A549 (cell line): ENCODE measurements around the gene NID1. TPM values are rescaled to one million over a fixed set of nuclear protein-coding genes. Genes with fewer than 3 reads are reported as not detected.

Experiments used
- ATAC-seq, 2 experiments: fragments of 200-7000 bp in 1 of 2; fragments of >200 bp in 1 of 2; cut with Nextera tagmentation in 1 of 2; cut with Tn5 transposase in 1 of 2; 3 replicates each; pipeline versions ENCODE4 v1.8.0 to v1.9.1; 2018 to 2020; ENCODE audit warnings: mild to moderate bottlenecking in 1 of 2, moderate library complexity in 1 of 2
- CTCF ChIA-PET: fragments of 300-600 bp; sonication (Branson Sonifier 250); formaldehyde crosslinking; extraction: SDS; loops from one replicate; lab custom pipeline; 2021; ENCODE audit warnings: antibody characterized with exemption, inconsistent platforms; lab: Yijun Ruan, JAX
- POLR2A ChIA-PET: fragments of 350-600 bp; formaldehyde crosslinking; extraction: SDS; loops from one replicate; lab custom pipeline; 2021; ENCODE audit warnings: antibody characterized with exemption, inconsistent platforms; lab: Yijun Ruan, JAX
- DNase-seq, 2 experiments: peaks; one replicate each; pipeline versions ENCODE4 v3.0.0 to v3.0.0-alpha.2; 2011 to 2016; ENCODE audit warnings: low read depth in 1 of 2, low spot score in 1 of 2
- FAIRE-seq: peaks from 2 replicates; lab custom pipeline; 2011; peaks lifted over from hg19 to GRCh38; lab: Jason Lieb, UNC
- H3K27ac ChIP-seq, 2 experiments: fragments of >200 bp; sonication (Bioruptor Twin); formaldehyde crosslinking; 3 replicates each; pipeline ENCODE4 v1.5.1; 2016 to 2017
- H3K4me1 ChIP-seq: fragments of >200 bp; sonication (Bioruptor Twin); formaldehyde crosslinking; 3 replicates; pipeline ENCODE4 v1.6.1; 2016
- H3K4me2 ChIP-seq: fragments of >200 bp; sonication (Bioruptor Twin); formaldehyde crosslinking; 3 replicates; pipeline ENCODE4 v1.6.1; 2016
- H3K4me3 ChIP-seq: fragments of >200 bp; sonication (Bioruptor Twin); formaldehyde crosslinking; 3 replicates; pipeline ENCODE4 v1.5.1; 2016
- H3K9me3 ChIP-seq: fragments of >200 bp; sonication (Bioruptor Twin); formaldehyde crosslinking; 3 replicates; pipeline ENCODE4 v1.6.1; 2016
- BHLHE40 ChIP-seq: IDR thresholded peaks from 2 replicates; pipeline ENCODE4 v1.6.1; 2012; ENCODE audit warnings: low read depth, low read length, inconsistent platforms
- CBX2 ChIP-seq: fragments of 200-600 bp; sonication (generic); IDR thresholded peaks from 2 replicates; pipeline ENCODE4 v1.6.1; 2016; ENCODE audit warnings: low read depth, mild to moderate bottlenecking, borderline replicate concordance
- CEBPB ChIP-seq, 2 experiments: fragments of >200 bp in 1 of 2; sonication (Bioruptor Twin) in 1 of 2; formaldehyde crosslinking in 1 of 2; IDR thresholded peaks; 2 replicates each; pipeline ENCODE4 v1.6.1; 2012 to 2016
- CHD2 ChIP-seq: fragments of 150-350 bp; IDR thresholded peaks from 2 replicates; pipeline ENCODE4 v1.6.1; 2014; ENCODE audit warnings: low read length; ENCODE audit not compliant: partially characterized antibody
- E2F6 ChIP-seq: IDR thresholded peaks from 2 replicates; pipeline ENCODE4 v1.6.1; 2012; ENCODE audit warnings: low read depth, borderline replicate concordance
- EHF ChIP-seq: fragments of 250-450 bp; sonication (Bioruptor Pico); IDR thresholded peaks from 2 replicates; pipeline ENCODE4 v1.5.0; 2020; ENCODE audit warnings: mild to moderate bottlenecking
- EHMT2 ChIP-seq: fragments of 200-600 bp; sonication (generic); IDR thresholded peaks from 2 replicates; pipeline ENCODE4 v1.6.1; 2016; ENCODE audit warnings: antibody characterized with exemption, low read depth, mild to moderate bottlenecking, moderate library complexity
- EP300 ChIP-seq, 2 experiments: fragments of >200 bp; sonication (Bioruptor Twin); formaldehyde crosslinking; IDR thresholded peaks; 2 replicates in 1 of 2; 3 replicates in 1 of 2; pipeline ENCODE4 v1.6.1; 2016 to 2017
- ESRRA ChIP-seq: fragments of 150-350 bp; IDR thresholded peaks from 2 replicates; pipeline ENCODE4 v1.6.1; 2014; ENCODE audit warnings: mild to moderate bottlenecking, low read length, borderline replicate concordance
- FOSB ChIP-seq: fragments of 250-450 bp; sonication (Bioruptor Pico); IDR thresholded peaks from 2 replicates; pipeline ENCODE4 v1.5.0; 2020; ENCODE audit warnings: mild to moderate bottlenecking, moderate library complexity
- GATA3 ChIP-seq: IDR thresholded peaks from 2 replicates; pipeline ENCODE4 v1.6.1; 2012; ENCODE audit warnings: borderline replicate concordance
- HMGXB4 ChIP-seq: fragments of 250-450 bp; sonication (Bioruptor Pico); IDR thresholded peaks from 2 replicates; pipeline ENCODE4 v1.5.0; 2021; ENCODE audit warnings: mild to moderate bottlenecking, moderate library complexity, borderline replicate concordance
- HOXA7 ChIP-seq: fragments of 250-450 bp; sonication (Bioruptor Pico); IDR thresholded peaks from 2 replicates; pipeline ENCODE4 v1.5.0; 2020; ENCODE audit warnings: mild to moderate bottlenecking, moderate library complexity
- HOXB13 ChIP-seq: fragments of 250-450 bp; sonication (Bioruptor Pico); IDR thresholded peaks from 2 replicates; pipeline ENCODE4 v1.5.0; 2020; ENCODE audit warnings: low read depth, mild to moderate bottlenecking, moderate library complexity
- JUNB ChIP-seq: fragments of >200 bp; sonication (Bioruptor Twin); formaldehyde crosslinking; IDR thresholded peaks from 2 replicates; pipeline ENCODE4 v1.6.1; 2016
- KDM1A ChIP-seq: fragments of 200-600 bp; sonication (generic); IDR thresholded peaks from 2 replicates; pipeline ENCODE4 v1.6.1; 2016; ENCODE audit warnings: low read depth, mild to moderate bottlenecking
- KDM5A ChIP-seq: fragments of 200-600 bp; sonication (generic); IDR thresholded peaks from 2 replicates; pipeline ENCODE4 v1.6.1; 2016; ENCODE audit warnings: antibody characterized with exemption, mild to moderate bottlenecking
- MAZ ChIP-seq: fragments of 150-350 bp; IDR thresholded peaks from 2 replicates; pipeline ENCODE4 v1.6.1; 2014; ENCODE audit warnings: antibody characterized with exemption, low read depth, low read length, borderline replicate concordance
- NFE2L2 ChIP-seq: fragments of 150-350 bp; conservative IDR thresholded peaks from 2 replicates; pipeline ENCODE4 v1.6.1; 2014; ENCODE audit warnings: low read length
- NPAS2 ChIP-seq: fragments of 250-450 bp; sonication (Bioruptor Pico); IDR thresholded peaks from 2 replicates; pipeline ENCODE4 v1.8.0; 2022; ENCODE audit warnings: mild to moderate bottlenecking, moderate library complexity, borderline replicate concordance
- NR3C1 ChIP-seq: fragments of >200 bp; sonication (Bioruptor Twin); formaldehyde crosslinking; IDR thresholded peaks from 3 replicates; pipeline ENCODE4 v1.6.1; 2017
- RAD21 ChIP-seq, 2 experiments: fragments of >200 bp in 1 of 2; sonication (Bioruptor Twin) in 1 of 2; formaldehyde crosslinking in 1 of 2; IDR thresholded peaks in 1 of 2; conservative IDR thresholded peaks in 1 of 2; 2 replicates in 1 of 2; 3 replicates in 1 of 2; pipeline ENCODE4 v1.6.1; 2012 to 2018; ENCODE audit warnings: inconsistent platforms in 1 of 2
- RCOR1 ChIP-seq: fragments of 150-350 bp; IDR thresholded peaks from 2 replicates; pipeline ENCODE4 v1.6.1; 2014; ENCODE audit warnings: antibody characterized with exemption, low read length, low read depth
- SMC3 ChIP-seq: fragments of >200 bp; sonication (Bioruptor Twin); formaldehyde crosslinking; IDR thresholded peaks from 3 replicates; pipeline ENCODE4 v1.6.1; 2018; ENCODE audit warnings: inconsistent platforms
- SREBF2 ChIP-seq: fragments of 450-650 bp; IDR thresholded peaks from 2 replicates; pipeline ENCODE4 v1.6.1; 2014; ENCODE audit warnings: mild to moderate bottlenecking, moderate library complexity
- TFCP2L1 ChIP-seq: fragments of 250-450 bp; sonication (Bioruptor Pico); IDR thresholded peaks from 2 replicates; pipeline ENCODE4 v1.5.0; 2021; ENCODE audit warnings: mild to moderate bottlenecking
- USF2 ChIP-seq: fragments of 450-650 bp; IDR thresholded peaks from 2 replicates; pipeline ENCODE4 v1.6.1; 2014; ENCODE audit warnings: antibody characterized with exemption
- ZC3H11A ChIP-seq: fragments of 450-650 bp; IDR thresholded peaks from 2 replicates; pipeline ENCODE4 v1.6.1; 2014; ENCODE audit warnings: antibody characterized with exemption, mild to moderate bottlenecking
- ZFP36 ChIP-seq: fragments of 450-650 bp; IDR thresholded peaks from 2 replicates; pipeline ENCODE4 v1.6.1; 2014; ENCODE audit warnings: borderline replicate concordance; ENCODE audit not compliant: partially characterized antibody
- WGBS: methylation state at CpG from one replicate; pipeline ENCODE4 v1.1.6; 2017; ENCODE audit errors: missing lambda C conversion rate; 5-methylcytosine and 5-hydroxymethylcytosine counted together
- polyA plus RNA-seq, 4 experiments: library from polyadenylated mRNA; depleted of rRNA in 3 of 4; stranded (reverse); fragments of >200 nt; fragmentation: RNase III in 1 of 4; extraction: RNeasy Plus Mini Kit Qiagen cat#74134 plus additional on column Dnase treatment in 1 of 4; gene quantifications; 2 replicates in 3 of 4; 3 replicates in 1 of 4; pipeline ENCODE4 v1.2.3, GENCODE V29; 2011 to 2017
- TF ChIP-seq, protein P1 (sequence below): IDR thresholded peaks from 2 replicates; pipeline ENCODE4 v1.6.1; 2012
- TF ChIP-seq, protein P2 (sequence below): fragments of >200 bp; sonication (Bioruptor Twin); formaldehyde crosslinking; IDR thresholded peaks from 3 replicates; pipeline ENCODE4 v1.6.1; 2016

Gene NID1
- polyA plus RNA-seq, 2 of the 4 experiments (the other 2 are of a cell fraction), result 6.8 to 10.5 TPM

GRCh38 chr1:236070753-236071152, 5.9 kb upstream of the NID1 start:
- ChIA-PET CTCF (no interaction called here), POLR2A (no interaction called here)
- ATAC-seq, result no peak
- Histone ChIP-seq H3K4me2 (no peak overlapping the region), H3K9me3 (no peaks in the 10 kb centered on the region), H3K4me3 (no peak overlapping the region), H3K4me1 (no peaks in the 10 kb centered on the region), H3K27ac (no peak overlapping the region)
- no peak for DNase-seq
- TF ChIP-seq SREBF2 (no peak), HOXB13 (no peak), KDM1A (no peak), BHLHE40 (no peak), CEBPB (IDR thresholded peaks at IDR 0.05) (no peak), EHF (no peak), FOSB (CRISPR knock-in tag) (no peak), NR3C1 (no peak)
- no peak for FAIRE-seq

DNA sequence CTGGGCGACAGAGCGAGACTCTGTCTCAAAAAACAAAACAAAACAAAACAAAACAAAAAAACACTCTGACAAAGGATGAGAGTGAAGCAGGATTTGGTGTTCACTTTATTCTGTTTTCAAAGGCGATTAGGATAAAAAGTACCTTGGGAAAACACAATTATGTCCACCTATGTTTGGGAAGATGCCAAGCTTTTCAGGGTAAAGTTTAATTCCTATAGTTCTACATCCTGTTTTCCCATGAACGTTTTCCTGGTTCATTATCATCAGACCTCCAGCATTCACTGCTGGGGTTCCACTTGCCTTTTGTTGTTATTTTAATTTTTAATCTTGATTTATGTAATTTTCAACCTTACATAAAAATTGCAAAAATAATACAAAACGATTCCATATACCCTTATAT, 4.9 kb upstream of the NID1 start:
- FAIRE-seq, result no peak
- TF ChIP-seq SREBF2 (no peak), ESRRA (no peak), RCOR1 (no peak), RAD21 (conservative IDR thresholded peaks at IDR 0.05 in 1 of 2, IDR thresholded peaks at IDR 0.05 in 1 of 2) (no peak), HMGXB4 (CRISPR knock-in tag) (no peak), EHMT2 (no peak), USF2 (no peak), FOSB (CRISPR knock-in tag) (no peak), EP300 (IDR thresholded peaks at IDR 0.05) (no peak), NFE2L2 (no peak)
- Histone ChIP-seq H3K27ac (no peak overlapping the region), H3K4me3 (no peak overlapping the region), H3K9me3 (no peaks in the 10 kb centered on the region), H3K4me2 (no peak overlapping the region), H3K4me1 (no peaks in the 10 kb centered on the region)
- WGBS, result 57% methylated on average over 5 of the region's 5 CpGs
- ChIA-PET POLR2A (no interaction called here), CTCF (no interaction called here)
- DNase-seq, result no peak
- ATAC-seq, result no peak

- 0 out of 3 replicates have a peak, but pooled peaks cover 5% of the 10 kb centered on the region for H3K4me1 ChIP-seq
- no peak overlapping the region for H3K4me2 ChIP-seq
- ChIA-PET POLR2A (no interaction called here), CTCF (interaction anchor here (1.4 to 1.5 kb wide), 2 partner anchors 13 to 96 kb away, joined by 4 read pairs; no protein-coding TSS in a partner anchor)
- no peak for FAIRE-seq
- DNase-seq, result no peak
- H3K27ac ChIP-seq, result no peak overlapping the region
- H3K4me3 ChIP-seq, result no peak overlapping the region
- H3K9me3 ChIP-seq, result no peaks in the 10 kb centered on the region
- ATAC-seq, result no peak
- 51% methylated on average over 12 of the region's 12 CpGs for WGBS
- TF ChIP-seq USF2 (no peak), ZFP36 (no peak), CBX2 (no peak), NPAS2 (no peak), GATA3 (no peak), NR3C1 (no peak), JUNB (no peak), E2F6 (no peak), HOXA7 (no peak), ZC3H11A (no peak), CHD2 (no peak), KDM5A (no peak), MAZ (no peak), SMC3 (no peak), TFCP2L1 (CRISPR knock-in tag) (no peak)
- TF ChIP-seq, protein P1, sequence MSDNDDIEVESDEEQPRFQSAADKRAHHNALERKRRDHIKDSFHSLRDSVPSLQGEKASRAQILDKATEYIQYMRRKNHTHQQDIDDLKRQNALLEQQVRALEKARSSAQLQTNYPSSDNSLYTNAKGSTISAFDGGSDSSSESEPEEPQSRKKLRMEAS, result no peak
- TF ChIP-seq, protein P2, sequence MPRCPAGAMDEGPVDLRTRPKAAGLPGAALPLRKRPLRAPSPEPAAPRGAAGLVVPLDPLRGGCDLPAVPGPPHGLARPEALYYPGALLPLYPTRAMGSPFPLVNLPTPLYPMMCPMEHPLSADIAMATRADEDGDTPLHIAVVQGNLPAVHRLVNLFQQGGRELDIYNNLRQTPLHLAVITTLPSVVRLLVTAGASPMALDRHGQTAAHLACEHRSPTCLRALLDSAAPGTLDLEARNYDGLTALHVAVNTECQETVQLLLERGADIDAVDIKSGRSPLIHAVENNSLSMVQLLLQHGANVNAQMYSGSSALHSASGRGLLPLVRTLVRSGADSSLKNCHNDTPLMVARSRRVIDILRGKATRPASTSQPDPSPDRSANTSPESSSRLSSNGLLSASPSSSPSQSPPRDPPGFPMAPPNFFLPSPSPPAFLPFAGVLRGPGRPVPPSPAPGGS, result no peak
Observed at GRCh38 chr1:236067854-236068454, 3.1 kb upstream of the NID1 start.
